Measurements from ENCODE around the gene C16orf78.

- TF ChIP-seq POLR2A (IDR thresholded peaks at IDR 0.05; ENCODE audit: low read length) (no peak), GATA1 (IDR thresholded peaks at IDR 0.05; ENCODE audit: low read depth, low read length) (no peak)
Observed at GRCh38 chr16:49333259-49333597, 40.4 kb upstream of the C16orf78 start.
